HG03064 (cell line): ENCODE measurements around the gene CYP4A22.
"Not testable (repeated sequence)": the region's sequence is repeated elsewhere in the genome, so short reads cannot be mapped to it uniquely, and the experiment has no call there.

Source experiments
- ATAC-seq: cut with Tn5 transposase; IDR thresholded peaks from one replicate; pipeline ENCODE4 v1.9.1; 2021; ENCODE audit warnings: low read depth; ENCODE audit not compliant: unreplicated experiment

The CYP4A22 gene

GRCh38 chr1:47156457-47156856, 19.2 kb downstream of the CYP4A22 start:
- ATAC-seq, result not testable (repeated sequence)

GRCh38 chr1:47157957-47158356, 20.7 kb downstream of the CYP4A22 start:
- ATAC-seq, result not testable (repeated sequence)

- no peak for ATAC-seq
Measured at GRCh38 chr1:47160716-47161115, 23.5 kb downstream of the CYP4A22 start.

- ATAC-seq, result no peak
Measured at GRCh38 chr1:47161298-47162040, 24.2 kb downstream of the CYP4A22 start.

GRCh38 chr1:47164552-47164951, 27.3 kb downstream of the CYP4A22 start:
- ATAC-seq, result no peak

- ATAC-seq, result no peak
Measured at GRCh38 chr1:47172782-47173181, 35.5 kb downstream of the CYP4A22 start.

GRCh38 chr1:47174656-47175020, 37.4 kb downstream of the CYP4A22 start:
- ATAC-seq, result no peak

GRCh38 chr1:47175227-47175934, 38.1 kb downstream of the CYP4A22 start:
- ATAC-seq, result no peak

- no peak for ATAC-seq
Measured at GRCh38 chr1:47178020-47178419, 40.8 kb downstream of the CYP4A22 start.

GRCh38 chr1:47178654-47179016, 41.4 kb downstream of the CYP4A22 start:
- ATAC-seq, result no peak

- peak; percentile 88 for ATAC-seq
Measured at GRCh38 chr1:47179017-47179987, 42.1 kb downstream of the CYP4A22 start.

- no peak for ATAC-seq
Measured at GRCh38 chr1:47179988-47180563, 42.8 kb downstream of the CYP4A22 start.

- no peak for ATAC-seq
Measured at GRCh38 chr1:47180603-47181094, 43.4 kb downstream of the CYP4A22 start.

GRCh38 chr1:47181095-47181954, 44.1 kb downstream of the CYP4A22 start:
- ATAC-seq, result no peak

- ATAC-seq, result no peak
Measured at GRCh38 chr1:47181955-47182675, 44.9 kb downstream of the CYP4A22 start.

- ATAC-seq, result no peak
Measured at GRCh38 chr1:47182676-47183235, 45.5 kb downstream of the CYP4A22 start.

GRCh38 chr1:47183308-47184089, 46.3 kb downstream of the CYP4A22 start:
- ATAC-seq, result no peak
